ENCODE measurements around the gene NMNAT2. TPM values are rescaled to one million over a fixed set of nuclear protein-coding genes. Genes with fewer than 3 reads are reported as not detected.

The NMNAT2 gene
- total and polyA plus RNA-seq, 2 of the 8 experiments (the other 6 are each of a cell fraction or from before 2014, with no cell fraction given): 6.5 to 20.9 TPM

GRCh38 chr1:183199304-183199703 is 218.9 kb downstream of the NMNAT2 start:
- no peak overlapping the region for H4K8ac ChIP-seq (ENCODE audit: extremely low read depth, insufficient read depth, low read length)
- H4K5ac ChIP-seq (ENCODE audit: insufficient read length, low read depth, low read length): no peak overlapping the region
- DNase-seq (ENCODE audit: low read depth in 1 of 2, low spot score in 2 of 2) (no peak), FAIRE-seq (no peak)
- H3K4me1 ChIP-seq (replicated peaks in 1 of 4; ENCODE audit: control insufficient read depth in 3 of 4, insufficient read depth in 4 of 4, low read length in 3 of 4): peaks cover 5 to 9% (median 7%) of the 10 kb centered on the region in 4 experiments; a peak in 6 of 7 replicates
- H3K9ac ChIP-seq (replicated peaks in 1 of 4; ENCODE audit: extremely low read depth in 1 of 4, low read depth in 3 of 4, low read length in 3 of 4): no peak overlapping the region
- no peak overlapping the region for H3K27ac ChIP-seq (ENCODE audit: low read depth, low read length)
- H2AFZ ChIP-seq (ENCODE audit: low read length): no peak overlapping the region
- no peak overlapping the region for H3K14ac ChIP-seq (ENCODE audit: insufficient read length)
- no peaks in the 10 kb centered on the region for H4K20me1 ChIP-seq (replicated peaks in 1 of 2; ENCODE audit: control insufficient read depth in 1 of 2, insufficient read depth in 2 of 2, low read length in 2 of 2)
- H3K18ac ChIP-seq (ENCODE audit: extremely low read depth, low read length): no peak overlapping the region
- no peak overlapping the region for H3K23ac ChIP-seq (ENCODE audit: insufficient read length)
- H3K56ac ChIP-seq (replicated peaks; ENCODE audit: insufficient read length, low read depth, low read length): no peak overlapping the region
- no peaks in the 10 kb centered on the region for H3K9me3 ChIP-seq (ENCODE audit: insufficient read depth in 2 of 2, low read depth in 1 of 2, low read length in 1 of 2)
- H2BK120ac ChIP-seq (replicated peaks; ENCODE audit: low read depth, low read length): no peak overlapping the region
- no peak overlapping the region; the same call in 1 of the 2 replicates for H2AK5ac ChIP-seq (ENCODE audit: low read depth, low read length)
- WGBS, 2 experiments (ENCODE audit: extremely low coverage in 1 of 2, insufficient coverage in 1 of 2, insufficient read length in 1 of 2, insufficient replicate concordance in 2 of 2, low coverage in 1 of 2, low lambda C conversion rate in 2 of 2, missing lambda C conversion rate in 1 of 2): 90% methylated on average over 3 of the region's 3 CpGs; no CpG with 5 or more reads in 1 of the 2 experiments
- CTCF ChIA-PET (ENCODE audit: partially characterized antibody): no interaction called here
- H2BK12ac ChIP-seq (ENCODE audit: low read depth, low read length): no peak overlapping the region; the same call in 1 of the 2 replicates
- no peak overlapping the region for H3K4ac ChIP-seq (replicated peaks; ENCODE audit: insufficient read length, low read depth, low read length)
- H3K36me3 ChIP-seq (ENCODE audit: control insufficient read depth in 2 of 4, insufficient read depth in 4 of 4, low read length in 3 of 4): no peaks in the 10 kb centered on the region
- POLR2A ChIA-PET (ENCODE audit: partially characterized antibody): no interaction called here
- no peak overlapping the region for H2BK15ac ChIP-seq (ENCODE audit: low read length)
- H3K4me2 ChIP-seq (ENCODE audit: insufficient read depth in 1 of 2, low read depth in 2 of 2, low read length in 2 of 2): no peak overlapping the region
- no peak overlapping the region for H2BK5ac ChIP-seq (ENCODE audit: low read depth, low read length)
- H3K79me1 ChIP-seq (ENCODE audit: low read depth, low read length): no peaks in the 10 kb centered on the region
- H3K4me3 ChIP-seq (ENCODE audit: extremely low read depth in 1 of 4, insufficient read depth in 2 of 4, low read depth in 3 of 4, low read length in 4 of 4): no peak overlapping the region
- no peaks in the 10 kb centered on the region; the same call in 1 of the 2 replicates for H3K23me2 ChIP-seq (ENCODE audit: low read depth, low read length)
- H2BK20ac ChIP-seq (ENCODE audit: low read length): no peak overlapping the region
- no peaks in the 10 kb centered on the region for H3K27me3 ChIP-seq (replicated peaks in 1 of 4; ENCODE audit: control insufficient read depth in 3 of 4, extremely low read depth in 1 of 4, insufficient read depth in 3 of 4, low read length in 3 of 4)
- no peaks in the 10 kb centered on the region for H3K79me2 ChIP-seq (ENCODE audit: control insufficient read depth in 1 of 2, insufficient read depth in 2 of 2, low read length in 2 of 2)
- no peak overlapping the region for H4K91ac ChIP-seq (replicated peaks; ENCODE audit: insufficient read length, low read length)
- no peak for TF ChIP-seq HDAC6 (IDR thresholded peaks at IDR 0.05; ENCODE audit: low read depth, low read length)
